Neural progenitor cell (in vitro differentiated cells): ENCODE results near the gene DAAM2. TPM values are rescaled to one million over a fixed set of nuclear protein-coding genes. Genes with fewer than 3 reads are reported as not detected.

Source experiments
- DNase-seq: peaks from one replicate; pipeline ENCODE4 v3.0.0-alpha.2; 2016; ENCODE audit warnings: low spot score
- H2AFZ ChIP-seq: fragments of 200-600 bp; sonication (generic); replicated peaks from 2 replicates; pipeline ENCODE4 v1.6.1; 2016; ENCODE audit warnings: antibody characterized with exemption
- H3F3A ChIP-seq: fragments of 200-600 bp; sonication (generic); 2 replicates; pipeline ENCODE4 v1.6.1; 2016; ENCODE audit warnings: antibody characterized with exemption, low read depth
- H3K27ac ChIP-seq: fragments of 200-600 bp; sonication (generic); 2 replicates; pipeline ENCODE4 v1.5.1; 2016; ENCODE audit warnings: mild to moderate bottlenecking
- H3K27me3 ChIP-seq: fragments of 200-600 bp; sonication (generic); 2 replicates; pipeline ENCODE4 v1.6.1; 2016; ENCODE audit warnings: mild to moderate bottlenecking, moderate library complexity
- H3K36me3 ChIP-seq: fragments of 200-600 bp; sonication (generic); 2 replicates; pipeline ENCODE4 v1.5.1; 2016
- H3K4me1 ChIP-seq: fragments of 200-600 bp; sonication (generic); 2 replicates; pipeline ENCODE4 v1.6.1; 2016; ENCODE audit warnings: mixed run types
- H3K4me2 ChIP-seq: fragments of 200-600 bp; sonication (generic); 2 replicates; pipeline ENCODE4 v1.6.1; 2016
- H3K4me3 ChIP-seq: fragments of 200-600 bp; sonication (generic); 2 replicates; pipeline ENCODE4 v1.5.1; 2016
- H3K79me2 ChIP-seq: fragments of 200-600 bp; sonication (generic); 2 replicates; pipeline ENCODE4 v1.6.1; 2016; ENCODE audit warnings: low read depth
- H3K9ac ChIP-seq: fragments of 200-600 bp; sonication (generic); 2 replicates; pipeline ENCODE4 v1.6.1; 2016
- H3K9me3 ChIP-seq: fragments of 200-600 bp; sonication (generic); 2 replicates; pipeline ENCODE4 v1.5.1; 2016; ENCODE audit warnings: low read depth
- H4K20me1 ChIP-seq: fragments of 200-600 bp; sonication (generic); 2 replicates; pipeline ENCODE4 v1.6.1; 2016; ENCODE audit warnings: low read depth
- H3K27ac Mint-ChIP-seq: 3 replicates; pipeline ENCODE4 v1.8.0; 2021; ENCODE audit warnings: mixed read lengths
- H3K27me3 Mint-ChIP-seq: 2 replicates; pipeline ENCODE4 v1.8.0; 2022; ENCODE audit warnings: low read depth, mild to moderate bottlenecking, inconsistent platforms, moderate library complexity, mixed read lengths; ENCODE audit not compliant: insufficient read depth
- H3K36me3 Mint-ChIP-seq: 3 replicates; pipeline ENCODE4 v1.8.0; 2021; ENCODE audit warnings: mixed read lengths
- H3K4me1 Mint-ChIP-seq: 3 replicates; pipeline ENCODE4 v1.8.0; 2021; ENCODE audit warnings: mixed read lengths
- H3K4me3 Mint-ChIP-seq: 3 replicates; pipeline ENCODE4 v1.8.0; 2021; ENCODE audit warnings: mild to moderate bottlenecking, moderate library complexity, mixed read lengths
- H3K9me3 Mint-ChIP-seq: 3 replicates; pipeline ENCODE4 v1.8.0; 2020; ENCODE audit warnings: mixed read lengths
- EZH2 ChIP-seq: fragments of 200-600 bp; sonication (generic); IDR thresholded peaks from 2 replicates; pipeline ENCODE4 v1.6.1; 2017; ENCODE audit warnings: antibody characterized with exemption, mild to moderate bottlenecking, moderate library complexity
- EZH2phosphoT487 ChIP-seq: fragments of 200-600 bp; sonication (generic); IDR thresholded peaks from 2 replicates; pipeline ENCODE4 v1.6.1; 2017; ENCODE audit warnings: antibody characterized with exemption
- total RNA-seq: library from RNA; depleted of rRNA; stranded (reverse); fragments of >200 nt; gene quantifications from 2 replicates; pipeline ENCODE4 v1.2.3, GENCODE V29; 2015; ENCODE audit warnings: low replicate concordance
- TF ChIP-seq, protein P1 (sequence below): fragments of 200-600 bp; sonication (generic); IDR thresholded peaks from 2 replicates; pipeline ENCODE4 v1.5.1; 2017; ENCODE audit warnings: antibody characterized with exemption, mild to moderate bottlenecking

Gene DAAM2
- total RNA-seq, 1 donor from 2014 or later, result 2.1 TPM

GRCh38 chr6:39765508-39766065 lies 26.6 kb upstream of the DAAM2 start:
- H3K27ac ChIP-seq, result no peak overlapping the region
- TF ChIP-seq EZH2 (no peak), EZH2phosphoT487 (no peak)
- TF ChIP-seq, protein P1, sequence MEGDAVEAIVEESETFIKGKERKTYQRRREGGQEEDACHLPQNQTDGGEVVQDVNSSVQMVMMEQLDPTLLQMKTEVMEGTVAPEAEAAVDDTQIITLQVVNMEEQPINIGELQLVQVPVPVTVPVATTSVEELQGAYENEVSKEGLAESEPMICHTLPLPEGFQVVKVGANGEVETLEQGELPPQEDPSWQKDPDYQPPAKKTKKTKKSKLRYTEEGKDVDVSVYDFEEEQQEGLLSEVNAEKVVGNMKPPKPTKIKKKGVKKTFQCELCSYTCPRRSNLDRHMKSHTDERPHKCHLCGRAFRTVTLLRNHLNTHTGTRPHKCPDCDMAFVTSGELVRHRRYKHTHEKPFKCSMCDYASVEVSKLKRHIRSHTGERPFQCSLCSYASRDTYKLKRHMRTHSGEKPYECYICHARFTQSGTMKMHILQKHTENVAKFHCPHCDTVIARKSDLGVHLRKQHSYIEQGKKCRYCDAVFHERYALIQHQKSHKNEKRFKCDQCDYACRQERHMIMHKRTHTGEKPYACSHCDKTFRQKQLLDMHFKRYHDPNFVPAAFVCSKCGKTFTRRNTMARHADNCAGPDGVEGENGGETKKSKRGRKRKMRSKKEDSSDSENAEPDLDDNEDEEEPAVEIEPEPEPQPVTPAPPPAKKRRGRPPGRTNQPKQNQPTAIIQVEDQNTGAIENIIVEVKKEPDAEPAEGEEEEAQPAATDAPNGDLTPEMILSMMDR, result no peak
- Mint-ChIP-seq H3K4me1 (no peaks in the 10 kb centered on the region), H3K4me3 (no peak overlapping the region), H3K27ac (no peak overlapping the region), H3K36me3 (no peaks in the 10 kb centered on the region), H3K27me3 (peaks cover 5% of the 10 kb centered on the region), H3K9me3 (peaks cover 4% of the 10 kb centered on the region)
- H4K20me1 ChIP-seq, result no peaks in the 10 kb centered on the region
- no peaks in the 10 kb centered on the region for H3K36me3 ChIP-seq
- no peaks in the 10 kb centered on the region for H3K27me3 ChIP-seq
- H3K9me3 ChIP-seq, result no peaks in the 10 kb centered on the region
- H3K4me1 ChIP-seq, result no peaks in the 10 kb centered on the region
- no peak overlapping the region for H3K4me2 ChIP-seq
- DNase-seq, result no peak
- H2AFZ ChIP-seq, result no peak overlapping the region
- no peaks in the 10 kb centered on the region for H3F3A ChIP-seq
- no peaks in the 10 kb centered on the region for H3K79me2 ChIP-seq
- no peak overlapping the region for H3K9ac ChIP-seq
- H3K4me3 ChIP-seq, result no peak overlapping the region

DNA sequence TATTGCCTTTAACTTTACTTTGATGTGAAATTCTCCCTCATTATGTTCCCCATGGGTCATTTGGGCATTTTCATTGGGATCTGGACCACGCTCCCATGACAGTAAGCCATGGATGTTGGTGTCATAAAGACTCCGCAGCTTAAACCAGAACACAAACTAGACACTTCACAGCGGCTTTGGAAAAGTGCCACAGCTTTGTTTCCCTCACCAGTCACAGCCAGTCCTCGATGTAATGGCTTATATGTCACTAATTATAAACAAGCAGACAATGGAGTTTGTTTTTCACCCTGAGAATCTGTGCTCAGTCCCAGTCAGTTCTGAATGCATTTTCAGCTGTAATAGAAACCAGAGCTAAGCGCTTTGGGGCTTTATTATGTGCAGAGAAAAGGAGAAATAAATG lies 23.2 kb upstream of the DAAM2 start:
- no peaks in the 10 kb centered on the region for H3K4me1 ChIP-seq
- H3K4me2 ChIP-seq, result no peak overlapping the region
- no peaks in the 10 kb centered on the region for H3F3A ChIP-seq
- TF ChIP-seq EZH2phosphoT487 (no peak), EZH2 (no peak)
- TF ChIP-seq, protein P1, result no peak
- no peaks in the 10 kb centered on the region for H3K79me2 ChIP-seq
- no peaks in the 10 kb centered on the region for H4K20me1 ChIP-seq
- Mint-ChIP-seq H3K4me1 (no peaks in the 10 kb centered on the region), H3K9me3 (peaks cover 4% of the 10 kb centered on the region), H3K36me3 (no peaks in the 10 kb centered on the region), H3K27ac (no peak overlapping the region), H3K27me3 (peaks cover 7% of the 10 kb centered on the region), H3K4me3 (no peak overlapping the region)
- H3K36me3 ChIP-seq, result no peaks in the 10 kb centered on the region
- H3K9ac ChIP-seq, result no peak overlapping the region
- no peak for DNase-seq
- H2AFZ ChIP-seq, result no peak overlapping the region
- no peak overlapping the region for H3K4me3 ChIP-seq
- H3K27ac ChIP-seq, result no peak overlapping the region
- no peaks in the 10 kb centered on the region for H3K9me3 ChIP-seq
- H3K27me3 ChIP-seq, result no peaks in the 10 kb centered on the region

DNA sequence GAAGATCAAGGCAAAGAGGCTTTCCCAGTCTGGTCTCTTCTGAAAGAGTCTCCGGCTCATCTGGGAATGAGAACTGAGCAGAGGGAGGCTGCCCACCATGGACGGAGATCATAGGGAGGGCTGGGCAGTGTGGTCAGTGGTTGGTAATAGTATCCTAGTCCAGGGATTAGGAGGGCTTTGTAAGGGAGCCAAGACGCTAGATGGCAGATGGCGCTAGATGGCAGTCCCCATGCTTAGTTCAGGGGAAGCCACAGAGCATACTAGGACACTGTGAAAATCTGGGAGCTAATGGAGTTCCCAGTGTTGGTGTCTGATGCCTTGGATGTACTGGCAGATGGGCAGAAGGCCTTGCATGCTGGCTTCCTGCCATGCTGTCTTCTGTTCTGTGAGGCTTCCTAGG lies 21.7 kb upstream of the DAAM2 start:
- H3K4me3 ChIP-seq, result no peak overlapping the region
- Mint-ChIP-seq H3K9me3 (peaks cover 4% of the 10 kb centered on the region), H3K4me3 (no peak overlapping the region), H3K27me3 (peaks cover 4% of the 10 kb centered on the region), H3K36me3 (no peaks in the 10 kb centered on the region), H3K27ac (no peak overlapping the region), H3K4me1 (no peaks in the 10 kb centered on the region)
- no peaks in the 10 kb centered on the region for H3K36me3 ChIP-seq
- no peak overlapping the region for H2AFZ ChIP-seq
- H3F3A ChIP-seq, result no peaks in the 10 kb centered on the region
- no peak overlapping the region for H3K4me2 ChIP-seq
- H3K9ac ChIP-seq, result no peak overlapping the region
- H3K27ac ChIP-seq, result no peak overlapping the region
- no peaks in the 10 kb centered on the region for H4K20me1 ChIP-seq
- H3K4me1 ChIP-seq, result no peaks in the 10 kb centered on the region
- TF ChIP-seq EZH2phosphoT487 (no peak), EZH2 (no peak)
- TF ChIP-seq, protein P1, result no peak
- DNase-seq, result no peak
- no peaks in the 10 kb centered on the region for H3K27me3 ChIP-seq
- H3K79me2 ChIP-seq, result no peaks in the 10 kb centered on the region
- H3K9me3 ChIP-seq, result no peaks in the 10 kb centered on the region
